SK-N-SH (cell line): Measurements from ENCODE around the gene USP31.

Experiments
- CTCF ChIP-seq: fragments of 200-600 bp; sonication (generic); IDR thresholded peaks from 2 replicates; pipeline ENCODE4 v1.6.1; 2017; ENCODE audit warnings: antibody characterized with exemption, mild to moderate bottlenecking, moderate library complexity
- EZH2phosphoT487 ChIP-seq: fragments of 200-600 bp; sonication (generic); IDR thresholded peaks from 2 replicates; pipeline ENCODE4 v1.6.1; 2017; ENCODE audit warnings: low read depth, mixed run types, mild to moderate bottlenecking, antibody characterized with exemption, moderate library complexity, borderline replicate concordance
- POLR2AphosphoS5 ChIP-seq: IDR thresholded peaks from 2 replicates; pipeline ENCODE4 v1.6.1; 2012; ENCODE audit warnings: low read depth, low read length
- REST ChIP-seq: IDR thresholded peaks from 2 replicates; pipeline ENCODE4 v1.6.1; 2012; ENCODE audit warnings: mild to moderate bottlenecking, low read depth, low read length, moderate library complexity
- TCF12 ChIP-seq: IDR thresholded peaks from 2 replicates; pipeline ENCODE4 v1.4.0; 2012
- ZBTB33 ChIP-seq: IDR thresholded peaks from 2 replicates; pipeline ENCODE4 v1.4.0; 2012; ENCODE audit warnings: low read depth, borderline replicate concordance

DNA sequence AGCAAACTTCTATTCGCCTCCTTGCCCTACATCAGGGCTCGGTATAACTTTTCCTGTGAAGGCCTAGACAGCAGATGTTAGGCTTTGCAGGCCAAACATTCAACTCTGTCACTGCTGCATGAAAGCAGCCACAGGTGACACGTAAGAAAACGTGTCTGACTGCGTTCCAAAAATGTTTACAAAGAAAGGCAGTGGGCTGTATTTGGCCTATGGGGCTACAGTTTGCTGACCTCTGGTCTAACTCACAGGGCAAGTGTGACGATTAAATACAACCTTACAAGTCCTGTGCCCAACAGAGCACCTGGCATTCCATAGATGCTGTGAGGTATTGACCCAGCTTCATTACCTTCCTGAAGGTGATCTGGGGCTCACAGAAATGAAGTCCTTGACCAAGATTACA is 79.4 kb downstream of the USP31 start:
- no peak for TF ChIP-seq CTCF
- TF ChIP-seq EZH2phosphoT487 = no peak
- TF ChIP-seq ZBTB33 = no peak
- no peak for TF ChIP-seq TCF12
- TF ChIP-seq REST = no peak
- no peak for TF ChIP-seq POLR2AphosphoS5
